Stomach (tissue), 9 donors: ENCODE results near the gene VPS33A. TPM values are rescaled to one million over a fixed set of nuclear protein-coding genes. Genes with fewer than 3 reads are reported as not detected.
"Not testable (repeated sequence)": the region's sequence is repeated elsewhere in the genome, so short reads cannot be mapped to it uniquely, and the experiment has no call there.

Source experiments
- DNase-seq, 2 donors: peaks; one replicate each; pipeline versions ENCODE4 v3.0.0 to v3.0.0-alpha.2; 2013 to 2019
- H3K27ac ChIP-seq, 5 donors: fragments of 200-600 bp in 4 of 5; sonication (generic) in 4 of 5; one replicate each; pipeline ENCODE4 v1.5.1; 2013 to 2019; ENCODE audit warnings: mild to moderate bottlenecking in 1 of 5, moderate library complexity in 1 of 5
- H3K27me3 ChIP-seq, 3 donors: fragments of 200-600 bp; sonication (generic); one replicate each; pipeline ENCODE4 v1.5.1; 2017 to 2019; ENCODE audit warnings: mixed run types in 1 of 3
- H3K36me3 ChIP-seq, 4 donors: fragments of 200-600 bp; sonication (generic); 1 replicate in 3 of 4; 2 replicates in 1 of 4; pipeline ENCODE4 v1.5.1; 2016 to 2019
- H3K4me1 ChIP-seq, 4 donors: fragments of 200-600 bp; sonication (generic); one replicate each; pipeline ENCODE4 v1.5.1; 2016 to 2019
- H3K4me3 ChIP-seq, 4 donors: fragments of 200-600 bp; sonication (generic) in 3 of 4; one replicate each; pipeline ENCODE4 v1.5.1; 2016 to 2019; ENCODE audit warnings: mild to moderate bottlenecking in 1 of 4
- H3K9me3 ChIP-seq, 4 donors: fragments of 200-600 bp; sonication (generic); one replicate each; pipeline ENCODE4 v1.5.1; 2016 to 2019
- CTCF ChIP-seq, 7 experiments: fragments of 450-650 bp in 4 of 7; fragments of 200-600 bp in 3 of 7; sonication (generic) in 3 of 7; IDR thresholded peaks; one replicate each; pipeline ENCODE4 v1.5.1; 2016 to 2019; ENCODE audit warnings: antibody characterized with exemption in 7 of 7, control low read depth in 2 of 7, mild to moderate bottlenecking in 1 of 7
- EP300 ChIP-seq: sonication (generic); formaldehyde crosslinking; IDR thresholded peaks from one replicate; pipeline ENCODE4 v1.6.1; 2017; ENCODE audit warnings: antibody characterized with exemption
- POLR2A ChIP-seq, 4 donors: fragments of 450-650 bp; IDR thresholded peaks; one replicate each; pipeline ENCODE4 v1.6.1; 2016; ENCODE audit warnings: antibody characterized with exemption in 4 of 4, control low read depth in 2 of 4, mild to moderate bottlenecking in 1 of 4, moderate library complexity in 1 of 4
- POLR2AphosphoS5 ChIP-seq, 3 donors: sonication (generic); formaldehyde crosslinking; IDR thresholded peaks; one replicate each; pipeline ENCODE4 v1.6.1; 2016; ENCODE audit warnings: antibody characterized with exemption in 3 of 3
- WGBS, 5 donors: extraction: QIAGEN DNeasy Blood & Tissue Kit in 3 of 5; methylation state at CpG; one replicate each; pipeline versions ENCODE4 v1.1.5 to v1.1.7; 2013 to 2018; 5-methylcytosine and 5-hydroxymethylcytosine counted together
- intact Hi-C: fragments of 100-400 bp; cut with DNase I; formaldehyde crosslinking; loops from one replicate; pipeline ENCODE4 v1.15.1; 2023; ENCODE audit warnings: low total_unique reads
- polyA plus RNA-seq, 3 donors: library from polyadenylated mRNA; stranded (reverse); fragments of 200-250 nt; gene quantifications; one replicate each; pipeline ENCODE4 v1.2.3, GENCODE V29; 2013
- total RNA-seq, 5 donors: library from RNA; depleted of rRNA; stranded (reverse); fragments of >200 nt; gene quantifications; one replicate each; pipeline versions ENCODE4 v1.1.0 to v1.2.3, GENCODE V29; 2014 to 2016
- donor health status: healthy with polysubstance abuse.
- donor health status: Bipolar disorder and iron deficiency.
- donor health status: healthy.

The VPS33A gene
- total and polyA plus RNA-seq, 8 donors = 6.1 to 45.8 (median 12.7) TPM

- intact Hi-C loops = no loop called here
- Histone ChIP-seq H3K4me3 (peak within 1 kb of the TSS; percentile 54 to 79 (median 66)), H3K4me1 (peaks cover 19 to 29% (median 24%) of the 10 kb centered on the region in 4 donors), H3K36me3 (peaks cover 18 to 22% (median 21%) of the 10 kb centered on the region in 4 donors), H3K27ac (peak within 1 kb of the TSS in 2 of 5 donors; percentile 9 to 27), H3K9me3 (no peaks in the 10 kb centered on the region), H3K27me3 (peaks cover 5 to 69% (median 49%) of the 10 kb centered on the region in 3 donors)
- no peak for TF ChIP-seq CTCF (IDR thresholded peaks at IDR 0.05)
- peak in 1 of 3 donors; percentile 58 for TF ChIP-seq POLR2AphosphoS5 (IDR thresholded peaks at IDR 0.05)
- TF ChIP-seq POLR2A (IDR thresholded peaks at IDR 0.05) = no peak
- WGBS, 5 donors = 0 to 1% (median 0%) methylated on average over 16 to 104 of the region's 104 CpGs
- peak; percentile 72 to 87 for DNase-seq
These were observed 62.8 kb downstream of the VPS33A start, which contains the start of gene B3GNT4 for GRCh38 chr12:122203301-122204166. Gene B3GNT4, plus strand, starts transcription at chr12:122203709. Its CDS starts 910 bp downstream, at chr12:122204619.

GRCh38 chr12:122202811-122203210, 63.5 kb downstream of the VPS33A start:
- H3K9me3 ChIP-seq, H3K27ac ChIP-seq, intact Hi-C loops, DNase-seq: not testable (repeated sequence)
- Histone ChIP-seq H3K36me3 (peaks cover 10 to 14% (median 13%) of the 10 kb centered on the region in 4 donors), H3K27me3 (peaks cover 5 to 76% (median 49%) of the 10 kb centered on the region in 3 donors), H3K4me3 (peak overlapping the region; percentile 54 to 79 (median 66)), H3K4me1 (peaks cover 19 to 29% (median 24%) of the 10 kb centered on the region in 4 donors)
- 66 to 73% (median 70%) methylated on average over 19 of the region's 19 CpGs for WGBS, 5 donors

- 92 to 97% (median 94%) methylated on average over 6 of the region's 6 CpGs for WGBS, 5 donors
- H3K9me3 ChIP-seq = no peaks in the 10 kb centered on the region
- TF ChIP-seq CTCF (IDR thresholded peaks at IDR 0.05) (no peak), POLR2AphosphoS5 (IDR thresholded peaks at IDR 0.05) (no peak), EP300 (no peak), POLR2A (IDR thresholded peaks at IDR 0.05) (no peak)
- peaks cover 5 to 82% (median 49%) of the 10 kb centered on the region in 3 donors for H3K27me3 ChIP-seq
- peaks cover 2 to 6% (median 5%) of the 10 kb centered on the region in 4 donors for H3K36me3 ChIP-seq
- DNase-seq = no peak
- intact Hi-C loops = no loop called here
- no peak overlapping the region for H3K27ac ChIP-seq
- H3K4me3 ChIP-seq = no peak overlapping the region
- peaks cover 19 to 29% (median 24%) of the 10 kb centered on the region in 4 donors for H3K4me1 ChIP-seq
These were observed 64.3 kb downstream of the VPS33A start for GRCh38 chr12:122202017-122202416.

GRCh38 chr12:122201381-122201780, 64.9 kb downstream of the VPS33A start:
- Histone ChIP-seq H3K4me3 (no peak overlapping the region), H3K36me3 (peaks cover 0 to under 1% (median 0%) of the 10 kb centered on the region in 4 donors), H3K27me3 (peaks cover 5 to 88% (median 49%) of the 10 kb centered on the region in 3 donors), H3K4me1 (peaks cover 19 to 29% (median 24%) of the 10 kb centered on the region in 4 donors), H3K9me3 (no peaks in the 10 kb centered on the region), H3K27ac (no peak overlapping the region)
- TF ChIP-seq CTCF (IDR thresholded peaks at IDR 0.05) = no peak
- TF ChIP-seq EP300 = no peak
- no peak for TF ChIP-seq POLR2AphosphoS5 (IDR thresholded peaks at IDR 0.05)
- no peak for TF ChIP-seq POLR2A (IDR thresholded peaks at IDR 0.05)
- no peak for DNase-seq
- WGBS, 5 donors = 84 to 98% (median 94%) methylated on average over 4 to 5 of the region's 5 CpGs
- intact Hi-C loops = no loop called here
